Stimulated activated CD8-positive, alpha-beta memory T cell treated with anti-CD3 and anti-CD28 coated beads, Interleukin-12 subunit alpha, Interleukin-12 subunit beta, amount 100 ng/mL, for 4 hours (primary cell): ENCODE measurements around the gene DLX3.

Experiments
- DNase-seq: peaks from one replicate; pipeline ENCODE4 v3.0.0-alpha.2; 2020; ENCODE audit warnings: low read depth

DLX3 gene

GRCh38 chr17:49972486-49973270, 22.3 kb downstream of the DLX3 start:
- no peak for DNase-seq

GRCh38 chr17:49971848-49972485, 23.1 kb downstream of the DLX3 start:
- no peak for DNase-seq

GRCh38 chr17:49971199-49971847, 23.7 kb downstream of the DLX3 start:
- DNase-seq, result no peak

- no peak for DNase-seq
Measured at GRCh38 chr17:49970498-49970897, 24.5 kb downstream of the DLX3 start.

- no peak for DNase-seq
Measured at GRCh38 chr17:49969795-49970389, 25.1 kb downstream of the DLX3 start.

GRCh38 chr17:49969134-49969759, 25.8 kb downstream of the DLX3 start, which contains the start of gene DLX4:
Gene DLX4, plus strand, starts transcription at chr17:49969190. Its CDS starts 279 bp downstream, at chr17:49969469.
- DNase-seq, result no peak

- DNase-seq, result peak; percentile 45
Measured at GRCh38 chr17:49968405-49969133, 26.5 kb downstream of the DLX3 start.

GRCh38 chr17:49967621-49968404, 27.2 kb downstream of the DLX3 start:
- no peak for DNase-seq

- no peak for DNase-seq
Measured at GRCh38 chr17:49967205-49967604, 27.8 kb downstream of the DLX3 start.

- DNase-seq, result no peak
Measured at GRCh38 chr17:49966767-49967166, 28.3 kb downstream of the DLX3 start.

- DNase-seq, result no peak
Measured at GRCh38 chr17:49965524-49965909, 29.5 kb downstream of the DLX3 start.

GRCh38 chr17:49964769-49965523, 30.1 kb downstream of the DLX3 start:
- no peak for DNase-seq

GRCh38 chr17:49964303-49964768, 30.7 kb downstream of the DLX3 start:
- DNase-seq, result no peak

GRCh38 chr17:49963626-49964302, 31.3 kb downstream of the DLX3 start:
- no peak for DNase-seq

- no peak for DNase-seq
Measured at GRCh38 chr17:49963309-49963625, 31.8 kb downstream of the DLX3 start.

GRCh38 chr17:49962599-49963308, 32.3 kb downstream of the DLX3 start:
- no peak for DNase-seq

- no peak for DNase-seq
Measured at GRCh38 chr17:49959183-49959935, 35.7 kb downstream of the DLX3 start.

GRCh38 chr17:49958723-49959122, 36.3 kb downstream of the DLX3 start:
- DNase-seq, result no peak
